SK-N-SH (cell line): ENCODE measurements around the gene S100P. TPM values are rescaled to one million over a fixed set of nuclear protein-coding genes. Genes with fewer than 3 reads are reported as not detected.

Experiments used
- CTCF ChIA-PET: fragments of 300-600, 350-600 bp; formaldehyde crosslinking; extraction: SDS; loops from one replicate; lab custom pipeline; 2021; lab: Yijun Ruan, JAX
- POLR2A ChIA-PET: fragments of 350-600 bp; sonication (Branson Sonifier 250); formaldehyde crosslinking; extraction: SDS; loops from one replicate; lab custom pipeline; 2020; ENCODE audit warnings: antibody characterized with exemption, inconsistent platforms; lab: Yijun Ruan, JAX
- DNase-seq: peaks from one replicate; pipeline ENCODE4 v3.0.0; 2012
- H2AFZ ChIP-seq: fragments of 200-600 bp; sonication (generic); 2 replicates; pipeline ENCODE4 v1.8.1; 2016; ENCODE audit warnings: antibody characterized with exemption, mild to moderate bottlenecking, low read depth
- H3F3A ChIP-seq: fragments of 200-600 bp; sonication (generic); replicated peaks from 2 replicates; pipeline ENCODE3; 2016; ENCODE audit warnings: antibody characterized with exemption, mild to moderate bottlenecking; ENCODE audit not compliant: insufficient read depth
- H3K27ac ChIP-seq, 2 experiments: fragments of 200-500 bp in 1 of 2; fragments of 200-600 bp in 1 of 2; sonication (Bioruptor generic) in 1 of 2; sonication (generic), shearing (Covaris generic) in 1 of 2; 2 replicates each; pipeline versions ENCODE4 v1.5.1 to v1.6.1; 2014 to 2016; ENCODE audit warnings: low read depth in 2 of 2, inconsistent platforms in 1 of 2, low read length in 1 of 2, mild to moderate bottlenecking in 1 of 2, mixed read lengths in 1 of 2
- H3K27me3 ChIP-seq: fragments of 200-600 bp; sonication (generic), shearing (Covaris generic); 2 replicates; pipeline ENCODE4 v1.6.1; 2016; ENCODE audit warnings: mixed run types; ENCODE audit not compliant: insufficient read depth
- H3K36me3 ChIP-seq, 2 experiments: fragments of 200-500 bp in 1 of 2; fragments of 200-600 bp in 1 of 2; sonication (Bioruptor generic) in 1 of 2; sonication (generic) in 1 of 2; replicated peaks in 1 of 2; 2 replicates each; pipeline versions ENCODE3 to v1.5.1; 2014 to 2016; ENCODE audit warnings: low read length in 1 of 2, mild to moderate bottlenecking in 1 of 2; ENCODE audit not compliant: insufficient read depth in 2 of 2, control insufficient read depth in 1 of 2
- H3K4me1 ChIP-seq, 2 experiments: fragments of 200-500 bp in 1 of 2; fragments of 200-600 bp in 1 of 2; sonication (Bioruptor generic) in 1 of 2; sonication (generic), shearing (Covaris generic) in 1 of 2; 2 replicates each; pipeline versions ENCODE4 v1.5.1 to v1.6.1; 2014 to 2016; ENCODE audit warnings: low read depth in 1 of 2, low read length in 1 of 2, mixed run types in 1 of 2; ENCODE audit not compliant: insufficient read depth in 2 of 2, control insufficient read depth in 1 of 2
- H3K4me2 ChIP-seq: fragments of 200-600 bp; sonication (generic), shearing (Covaris generic); 2 replicates; pipeline ENCODE4 v1.6.1; 2017; ENCODE audit warnings: mixed run types
- H3K4me3 ChIP-seq, 2 experiments: fragments of 200-500 bp in 1 of 2; fragments of 200-600 bp in 1 of 2; sonication (Bioruptor generic) in 1 of 2; sonication (generic), shearing (Covaris generic) in 1 of 2; 2 replicates each; pipeline versions ENCODE4 v1.5.1 to v1.8.1; 2014 to 2016; ENCODE audit warnings: low read depth in 2 of 2, inconsistent platforms in 1 of 2, low read length in 1 of 2, mild to moderate bottlenecking in 1 of 2, mixed read lengths in 1 of 2, moderate library complexity in 1 of 2
- H3K79me2 ChIP-seq: fragments of 200-600 bp; sonication (generic); 2 replicates; pipeline ENCODE4 v1.8.1; 2017; ENCODE audit warnings: mild to moderate bottlenecking; ENCODE audit not compliant: insufficient read depth
- H3K9ac ChIP-seq: fragments of 200-600 bp; sonication (generic); 2 replicates; pipeline ENCODE4 v1.6.1; 2017; ENCODE audit warnings: mixed run types
- H3K9me2 ChIP-seq: fragments of 200-600 bp; sonication (generic); 2 replicates; pipeline ENCODE4 v1.6.1; 2017; ENCODE audit warnings: mixed run types
- H3K9me3 ChIP-seq: fragments of 200-600 bp; sonication (generic); 2 replicates; pipeline ENCODE4 v1.6.1; 2017; ENCODE audit warnings: mixed run types, mild to moderate bottlenecking, moderate library complexity
- H4K20me1 ChIP-seq: fragments of 200-600 bp; sonication (generic); 2 replicates; pipeline ENCODE4 v1.6.1; 2017; ENCODE audit warnings: mild to moderate bottlenecking, mixed run types; ENCODE audit not compliant: insufficient read depth
- CHD2 ChIP-seq: fragments of 150-350 bp; IDR thresholded peaks from 2 replicates; pipeline ENCODE4 v1.6.1; 2018; ENCODE audit warnings: low read length; ENCODE audit not compliant: partially characterized antibody
- ELF1 ChIP-seq: IDR thresholded peaks from 2 replicates; pipeline ENCODE4 v1.4.0; 2012
- EZH2phosphoT487 ChIP-seq: fragments of 200-600 bp; sonication (generic); IDR thresholded peaks from 2 replicates; pipeline ENCODE4 v1.6.1; 2017; ENCODE audit warnings: low read depth, mixed run types, mild to moderate bottlenecking, antibody characterized with exemption, moderate library complexity, borderline replicate concordance
- FOSL2 ChIP-seq: IDR thresholded peaks from 2 replicates; pipeline ENCODE4 v1.4.0; 2012; ENCODE audit warnings: low read depth, mild to moderate bottlenecking, moderate library complexity, borderline replicate concordance
- FOXM1 ChIP-seq: IDR thresholded peaks from 2 replicates; pipeline ENCODE4 v1.4.0; 2012; ENCODE audit warnings: low read depth, mild to moderate bottlenecking
- GATA2 ChIP-seq: sonication (generic); formaldehyde crosslinking; IDR thresholded peaks from 2 replicates; pipeline ENCODE4 v1.5.0; 2020; ENCODE audit warnings: mild to moderate bottlenecking, missing genetic modification reagents
- NRF1 ChIP-seq: IDR thresholded peaks from 2 replicates; pipeline ENCODE4 v1.6.1; 2012; ENCODE audit warnings: low read depth, mild to moderate bottlenecking, low read length
- POLR2AphosphoS5 ChIP-seq: IDR thresholded peaks from 2 replicates; pipeline ENCODE4 v1.6.1; 2012; ENCODE audit warnings: low read depth, low read length
- RAD21 ChIP-seq: IDR thresholded peaks from 2 replicates; pipeline ENCODE4 v1.6.1; 2012; ENCODE audit warnings: mild to moderate bottlenecking, low read length
- SIN3A ChIP-seq: IDR thresholded peaks from 2 replicates; pipeline ENCODE4 v1.6.1; 2012; ENCODE audit warnings: low read depth, mild to moderate bottlenecking, low read length, moderate library complexity, borderline replicate concordance
- SMC3 ChIP-seq: IDR thresholded peaks from 2 replicates; pipeline ENCODE4 v1.6.1; 2012; ENCODE audit warnings: low read depth, low read length, improper control_type of control experiment
- TAF1 ChIP-seq: IDR thresholded peaks from 2 replicates; pipeline ENCODE4 v1.6.1; 2012; ENCODE audit warnings: low read depth, mild to moderate bottlenecking, low read length, moderate library complexity, borderline replicate concordance
- TEAD4 ChIP-seq: IDR thresholded peaks from 2 replicates; pipeline ENCODE4 v1.4.0; 2012; ENCODE audit warnings: mild to moderate bottlenecking, borderline replicate concordance; ENCODE audit not compliant: insufficient read depth
- USF1 ChIP-seq: IDR thresholded peaks from 2 replicates; pipeline ENCODE4 v1.4.0; 2012; ENCODE audit warnings: low read depth, borderline replicate concordance
- YY1 ChIP-seq: IDR thresholded peaks from 2 replicates; pipeline ENCODE4 v1.4.0; 2012; ENCODE audit warnings: low read depth, mild to moderate bottlenecking
- WGBS: methylation state at CpG from one replicate; pipeline ENCODE4 v1.1.6; 2017; ENCODE audit warnings: low lambda C conversion rate; 5-methylcytosine and 5-hydroxymethylcytosine counted together
- polyA plus RNA-seq, 3 experiments: library from polyadenylated mRNA; depleted of rRNA; stranded (reverse); fragments of >200 nt; gene quantifications; 2 replicates each; pipeline ENCODE4 v1.2.3, GENCODE V29; 2012

Gene S100P
- polyA plus RNA-seq, 1 of the 3 experiments (the other 2 are of a cell fraction) = not detected

DNA sequence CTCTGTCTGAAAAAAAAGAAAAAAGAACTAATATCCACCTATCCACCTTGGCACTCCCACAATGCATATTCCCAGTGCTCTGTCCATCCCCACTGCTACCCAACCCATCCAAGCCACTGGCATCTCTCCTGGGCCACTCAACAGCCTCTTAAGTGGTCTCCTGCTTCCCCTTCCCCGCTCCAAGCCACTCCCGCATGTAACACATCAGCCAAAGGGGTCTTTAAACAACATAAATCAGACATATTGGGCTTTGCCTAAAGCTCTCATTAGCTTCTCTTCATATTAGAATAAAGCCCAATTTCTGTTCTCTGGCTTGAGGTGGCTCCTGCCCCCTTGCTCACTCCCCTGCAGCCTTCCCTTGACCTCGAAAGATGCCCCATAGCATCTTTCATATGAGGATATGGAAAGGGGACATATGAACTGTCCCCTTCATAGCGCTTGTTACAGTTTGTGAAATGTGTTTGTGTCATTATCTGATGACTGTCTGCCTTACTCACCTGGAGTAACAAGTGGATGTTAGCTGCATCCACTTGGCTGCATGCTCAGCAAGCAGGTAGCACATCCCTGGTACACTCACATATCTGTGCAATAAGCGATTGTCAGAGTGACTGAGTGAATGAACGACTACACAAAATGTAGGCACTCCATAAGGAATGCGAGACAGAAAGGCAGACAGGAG, 25.4 kb downstream of the S100P start:
- no peak for DNase-seq
- H3F3A ChIP-seq = peaks cover 8% of the 10 kb centered on the region
- 82% methylated on average over 7 of the region's 7 CpGs for WGBS
- peaks cover 0 to 6% of the 10 kb centered on the region in 2 experiments; a peak in 2 of 4 replicates for H3K4me1 ChIP-seq
- no peak overlapping the region for H3K9ac ChIP-seq
- H3K27ac ChIP-seq = no peak overlapping the region
- H4K20me1 ChIP-seq = peaks cover 18% of the 10 kb centered on the region; the same call in 1 of the 2 replicates
- H3K4me2 ChIP-seq = no peak overlapping the region
- H3K4me3 ChIP-seq = no peak overlapping the region
- no peaks in the 10 kb centered on the region for H3K9me3 ChIP-seq
- ChIA-PET CTCF (interaction anchor here (0.7 to 10.2 kb wide), 17 partner anchors 11 to 475 kb away, joined by 3 to 204 read pairs (median 8); no protein-coding TSS in a partner anchor), POLR2A (interaction anchor here (0.8 kb wide), 1 partner anchor 344 kb away, joined by 3 read pairs; no protein-coding TSS in a partner anchor)
- H3K27me3 ChIP-seq = no peaks in the 10 kb centered on the region
- H3K36me3 ChIP-seq = no peaks in the 10 kb centered on the region
- no peaks in the 10 kb centered on the region for H3K9me2 ChIP-seq
- H3K79me2 ChIP-seq = peaks cover 25% of the 10 kb centered on the region
- H2AFZ ChIP-seq = no peak overlapping the region
- TF ChIP-seq FOXM1 (no peak), RAD21 (no peak), USF1 (no peak), FOSL2 (no peak)

- Histone ChIP-seq H4K20me1 (peaks cover 18% of the 10 kb centered on the region; the same call in 1 of the 2 replicates), H3K4me1 (peaks cover 0 to 6% of the 10 kb centered on the region in 2 experiments; a peak in 2 of 4 replicates), H2AFZ (no peak overlapping the region), H3F3A (peaks cover 8% of the 10 kb centered on the region), H3K27me3 (no peaks in the 10 kb centered on the region), H3K9me2 (no peaks in the 10 kb centered on the region), H3K36me3 (no peaks in the 10 kb centered on the region), H3K4me2 (no peak overlapping the region), H3K9ac (no peak overlapping the region), H3K27ac (no peak overlapping the region), H3K79me2 (peaks cover 25% of the 10 kb centered on the region), H3K9me3 (no peaks in the 10 kb centered on the region), H3K4me3 (no peak overlapping the region)
- DNase-seq = no peak
- ChIA-PET CTCF (interaction anchor here (0.8 to 10.2 kb wide), 32 partner anchors 10 to 474 kb away, joined by 3 to 204 read pairs (median 5); partner anchors contain the start of genes MRFAP1L1, TADA2B and TBC1D14), POLR2A (no interaction called here)
- 78% methylated on average over 8 of the region's 8 CpGs for WGBS
- no peak for TF ChIP-seq SMC3
- no peak for TF ChIP-seq EZH2phosphoT487
- TF ChIP-seq YY1 = no peak
- TF ChIP-seq CHD2 = no peak
- no peak for TF ChIP-seq TEAD4
- no peak for TF ChIP-seq GATA2 (CRISPR knock-in tag)
- no peak for TF ChIP-seq RAD21
- TF ChIP-seq ELF1 = no peak
- TF ChIP-seq TAF1 = no peak
- TF ChIP-seq NRF1 = no peak
- TF ChIP-seq POLR2AphosphoS5 = no peak
- TF ChIP-seq SIN3A = no peak
Observed at GRCh38 chr4:6719611-6720179, 26.0 kb downstream of the S100P start.
